Body of pancreas (tissue), 4 donors: ENCODE results near the gene PRMT7. TPM values are rescaled to one million over a fixed set of nuclear protein-coding genes. Genes with fewer than 3 reads are reported as not detected.

Experiments used
- ATAC-seq: fragments of 150-250 bp; one replicate; pipeline ENCODE4 v1.9.1; 2016
- DNase-seq, 4 donors: peaks; one replicate each; pipeline ENCODE4 v3.0.0-alpha.2; 2019
- H3K27ac ChIP-seq, 4 donors: fragments of 200-600 bp; sonication (generic); 1 replicate in 3 of 4; 2 replicates in 1 of 4; pipeline versions ENCODE4 v1.5.1 to v1.6.1; 2016 to 2019; ENCODE audit warnings: mild to moderate bottlenecking in 1 of 4, mixed read lengths in 1 of 4, moderate library complexity in 1 of 4
- H3K27me3 ChIP-seq, 2 donors: fragments of 200-600 bp; sonication (generic); one replicate each; pipeline ENCODE4 v1.6.0; 2016; ENCODE audit warnings: mild to moderate bottlenecking in 1 of 2
- H3K36me3 ChIP-seq, 2 donors: fragments of 200-600 bp; sonication (generic); replicated peaks in 1 of 2; 2 replicates each; pipeline ENCODE4 v1.5.1; 2016; ENCODE audit warnings: low read depth in 2 of 2; ENCODE audit not compliant: insufficient read depth in 1 of 2
- H3K4me1 ChIP-seq: fragments of 200-600 bp; sonication (generic); one replicate; pipeline ENCODE4 v1.6.0; 2016
- H3K4me3 ChIP-seq, 2 donors: fragments of 200-600 bp; sonication (generic); 1 replicate in 1 of 2; 2 replicates in 1 of 2; pipeline ENCODE4 v1.5.1; 2016 to 2019
- H3K9me3 ChIP-seq, 3 donors: fragments of 200-600 bp; sonication (generic); 1 replicate in 2 of 3; 2 replicates in 1 of 3; pipeline ENCODE4 v1.5.1; 2016
- CTCF ChIP-seq, 7 experiments: fragments of 450-650 bp in 4 of 7; fragments of 200-600 bp in 3 of 7; sonication (generic) in 3 of 7; IDR thresholded peaks; one replicate each; pipeline ENCODE4 v1.5.1; 2016 to 2019; ENCODE audit warnings: antibody characterized with exemption in 7 of 7
- POLR2A ChIP-seq, 3 donors: fragments of 450-650 bp; IDR thresholded peaks; one replicate each; pipeline ENCODE4 v1.6.1; 2016; ENCODE audit warnings: antibody characterized with exemption in 3 of 3, mild to moderate bottlenecking in 2 of 3
- WGBS, 2 donors: methylation state at CpG; one replicate each; pipeline ENCODE4 v1.1.5; 2017; 5-methylcytosine and 5-hydroxymethylcytosine counted together
- intact Hi-C: fragments of 100-400 bp; cut with DNase I; formaldehyde crosslinking; loops from one replicate; pipeline ENCODE4 v1.15.1; 2023
- total RNA-seq, 2 donors: library from RNA; depleted of rRNA; stranded (reverse); fragments of >200 nt; gene quantifications; one replicate each; pipeline ENCODE4 v1.1.0, GENCODE V29; 2016

Gene PRMT7
- total RNA-seq, 2 donors from 2014 or later = 27.4 to 35.8 TPM

- Histone ChIP-seq H3K4me3 (no peak overlapping the region), H3K9me3 (no peaks in the 10 kb centered on the region), H3K4me1 (no peaks in the 10 kb centered on the region), H3K36me3 (no peaks in the 10 kb centered on the region), H3K27me3 (no peaks in the 10 kb centered on the region), H3K27ac (no peak overlapping the region)
- WGBS, 2 donors = 66 to 92% methylated on average over 4 to 6 of the region's 8 CpGs
- no peak for ATAC-seq
- intact Hi-C loops = no loop called here
- no peak for DNase-seq
- TF ChIP-seq CTCF (IDR thresholded peaks at IDR 0.05) = no peak
Measured at GRCh38 chr16:68389006-68389405, 78.2 kb downstream of the PRMT7 start.

GRCh38 chr16:68389750-68390371 lies 79.0 kb downstream of the PRMT7 start:
- Histone ChIP-seq H3K4me3 (no peak overlapping the region), H3K27ac (no peak overlapping the region), H3K9me3 (no peaks in the 10 kb centered on the region), H3K27me3 (no peaks in the 10 kb centered on the region), H3K36me3 (no peaks in the 10 kb centered on the region), H3K4me1 (no peaks in the 10 kb centered on the region)
- ATAC-seq (no peak), DNase-seq (no peak)
- intact Hi-C loops = no loop called here
- TF ChIP-seq CTCF (IDR thresholded peaks at IDR 0.05) = no peak
- TF ChIP-seq POLR2A (IDR thresholded peaks at IDR 0.05) = no peak
- 77 to 78% methylated on average over 6 of the region's 6 CpGs for WGBS, 2 donors

GRCh38 chr16:68393333-68393732 lies 82.5 kb downstream of the PRMT7 start:
- WGBS, 2 donors = 82 to 84% methylated on average over 3 of the region's 3 CpGs
- intact Hi-C loops = no loop called here
- ATAC-seq = no peak

GRCh38 chr16:68395167-68395786 lies 84.5 kb downstream of the PRMT7 start:
- Histone ChIP-seq H3K4me1 (peaks cover 24% of the 10 kb centered on the region), H3K27me3 (no peaks in the 10 kb centered on the region), H3K9me3 (no peaks in the 10 kb centered on the region), H3K27ac (no peak overlapping the region), H3K36me3 (no peaks in the 10 kb centered on the region), H3K4me3 (no peak overlapping the region)
- intact Hi-C loops = loop anchor here (5.0 kb wide), 1 partner anchor 112 kb away; no protein-coding TSS in a partner anchor
- ATAC-seq (no peak), DNase-seq (no peak)
- WGBS, 2 donors = 68 to 80% methylated on average over 8 of the region's 8 CpGs
- no peak for TF ChIP-seq CTCF (IDR thresholded peaks at IDR 0.05)
- no peak for TF ChIP-seq POLR2A (IDR thresholded peaks at IDR 0.05)

More at GRCh38 chr16:68393333-68393732, 82.5 kb downstream of the PRMT7 start:
- Histone ChIP-seq H3K4me1 (peaks cover 24% of the 10 kb centered on the region), H3K9me3 (no peaks in the 10 kb centered on the region), H3K27me3 (no peaks in the 10 kb centered on the region), H3K27ac (no peak overlapping the region), H3K36me3 (no peaks in the 10 kb centered on the region), H3K4me3 (no peak overlapping the region)
- TF ChIP-seq POLR2A (IDR thresholded peaks at IDR 0.05) (no peak), CTCF (IDR thresholded peaks at IDR 0.05) (no peak)
- DNase-seq = no peak

GRCh38 chr16:68395815-68396214 lies 85.0 kb downstream of the PRMT7 start:
- no peaks in the 10 kb centered on the region for H3K36me3 ChIP-seq
- H3K4me3 ChIP-seq = no peak overlapping the region
- DNase-seq (no peak), ATAC-seq (no peak)
- H3K27me3 ChIP-seq = no peaks in the 10 kb centered on the region
- TF ChIP-seq CTCF (IDR thresholded peaks at IDR 0.05) (no peak), POLR2A (IDR thresholded peaks at IDR 0.05) (no peak)
- no peak overlapping the region for H3K27ac ChIP-seq
- intact Hi-C loops = loop anchor here (5.0 kb wide), 1 partner anchor 111 kb away; no protein-coding TSS in a partner anchor
- 79 to 92% methylated on average over 4 of the region's 4 CpGs for WGBS, 2 donors
- H3K9me3 ChIP-seq = no peaks in the 10 kb centered on the region
- peaks cover 24% of the 10 kb centered on the region for H3K4me1 ChIP-seq
